ENCODE results near the gene SDK1. TPM values are rescaled to one million over a fixed set of nuclear protein-coding genes. Genes with fewer than 3 reads are reported as not detected.

Gene SDK1
- total RNA-seq, 1 donor from 2014 or later: 37.6 TPM

DNA sequence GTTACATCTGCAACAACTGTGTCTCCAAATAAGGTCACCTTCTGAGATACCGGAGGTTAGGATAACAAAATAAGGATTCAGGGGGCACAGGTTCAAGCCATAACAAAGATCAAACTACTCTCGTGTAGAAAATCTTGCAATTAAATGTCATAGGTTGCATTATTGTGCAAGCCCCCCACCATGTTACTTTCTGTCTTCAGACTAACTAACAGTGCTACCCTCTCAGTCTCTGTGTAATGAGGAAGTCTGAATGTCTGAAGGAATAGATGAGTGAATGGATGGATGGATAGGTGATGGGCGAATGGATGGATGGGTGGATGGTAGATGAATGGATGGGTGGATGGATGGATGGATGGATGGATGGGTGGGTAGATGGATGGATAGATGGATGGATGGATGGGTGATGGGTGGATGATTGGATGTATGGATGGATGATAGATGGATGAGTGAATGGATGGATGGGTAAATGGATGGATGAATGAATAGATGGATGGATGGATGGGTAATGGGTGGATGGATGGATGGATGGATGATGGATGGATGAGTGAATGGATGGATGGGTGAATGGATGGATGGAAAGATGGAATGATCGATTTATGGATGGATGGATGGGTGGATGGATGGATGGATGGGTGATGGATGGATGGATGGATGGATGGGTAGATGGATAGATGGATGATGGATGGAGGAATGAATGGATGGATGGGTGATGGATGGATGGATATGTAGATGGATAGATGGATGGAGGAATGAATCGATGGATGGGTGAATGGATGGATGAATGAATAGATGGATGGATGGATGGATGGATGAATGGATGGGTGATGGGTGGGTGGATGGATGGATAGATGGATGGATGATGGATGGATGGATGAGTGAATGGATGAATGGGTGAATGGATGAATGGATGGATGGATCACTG, 823.8 kb downstream of the SDK1 start:
- Mint-ChIP-seq H3K27me3 (no peaks in the 10 kb centered on the region), H3K4me3 (ENCODE audit: low read depth) (no peak overlapping the region), H3K9me3 (ENCODE audit: low read depth) (peaks cover 24% of the 10 kb centered on the region), H3K4me1 (ENCODE audit: low read depth) (no peaks in the 10 kb centered on the region), H3K27ac (no peak overlapping the region), H3K36me3 (ENCODE audit: insufficient read depth) (peaks cover 15% of the 10 kb centered on the region)
- no peak for DNase-seq (ENCODE audit: low spot score, unreplicated experiment)
- TF ChIP-seq, protein P1, sequence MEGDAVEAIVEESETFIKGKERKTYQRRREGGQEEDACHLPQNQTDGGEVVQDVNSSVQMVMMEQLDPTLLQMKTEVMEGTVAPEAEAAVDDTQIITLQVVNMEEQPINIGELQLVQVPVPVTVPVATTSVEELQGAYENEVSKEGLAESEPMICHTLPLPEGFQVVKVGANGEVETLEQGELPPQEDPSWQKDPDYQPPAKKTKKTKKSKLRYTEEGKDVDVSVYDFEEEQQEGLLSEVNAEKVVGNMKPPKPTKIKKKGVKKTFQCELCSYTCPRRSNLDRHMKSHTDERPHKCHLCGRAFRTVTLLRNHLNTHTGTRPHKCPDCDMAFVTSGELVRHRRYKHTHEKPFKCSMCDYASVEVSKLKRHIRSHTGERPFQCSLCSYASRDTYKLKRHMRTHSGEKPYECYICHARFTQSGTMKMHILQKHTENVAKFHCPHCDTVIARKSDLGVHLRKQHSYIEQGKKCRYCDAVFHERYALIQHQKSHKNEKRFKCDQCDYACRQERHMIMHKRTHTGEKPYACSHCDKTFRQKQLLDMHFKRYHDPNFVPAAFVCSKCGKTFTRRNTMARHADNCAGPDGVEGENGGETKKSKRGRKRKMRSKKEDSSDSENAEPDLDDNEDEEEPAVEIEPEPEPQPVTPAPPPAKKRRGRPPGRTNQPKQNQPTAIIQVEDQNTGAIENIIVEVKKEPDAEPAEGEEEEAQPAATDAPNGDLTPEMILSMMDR (IDR thresholded peaks at IDR 0.05; ENCODE audit: unreplicated experiment): no peak

DNA sequence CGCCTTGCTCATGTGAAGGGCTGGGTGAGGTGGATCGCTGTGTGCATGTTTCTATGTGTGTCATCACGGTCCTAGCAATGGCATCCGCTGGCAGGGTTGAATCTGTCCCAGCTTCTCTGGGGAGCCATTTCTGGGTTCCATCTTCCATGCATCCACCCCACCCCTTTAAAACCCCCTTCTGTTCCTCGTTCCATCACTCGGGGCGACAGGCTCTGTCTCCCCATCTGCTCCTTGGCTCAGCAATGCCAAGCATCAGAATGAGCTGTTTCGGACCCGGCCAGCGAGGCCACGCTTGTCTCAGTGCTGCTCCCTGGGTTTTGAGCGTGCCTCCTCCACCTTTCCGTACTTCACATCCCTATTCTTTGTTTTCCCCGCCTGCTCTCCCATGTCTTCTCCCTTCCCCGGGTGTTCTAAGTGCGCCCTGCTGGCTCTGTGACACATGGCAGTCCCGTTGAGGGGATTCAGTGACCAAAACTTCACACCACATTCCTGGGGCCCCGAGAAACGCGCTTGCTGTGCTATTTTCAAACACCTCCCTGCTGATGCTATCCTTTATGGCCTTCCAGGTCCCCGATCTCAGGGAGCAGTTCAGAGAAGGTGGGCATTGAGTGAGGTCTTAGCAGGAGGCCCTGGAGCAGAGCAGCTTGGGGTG, 827.0 kb downstream of the SDK1 start:
- H3K27ac Mint-ChIP-seq: no peak overlapping the region

DNA sequence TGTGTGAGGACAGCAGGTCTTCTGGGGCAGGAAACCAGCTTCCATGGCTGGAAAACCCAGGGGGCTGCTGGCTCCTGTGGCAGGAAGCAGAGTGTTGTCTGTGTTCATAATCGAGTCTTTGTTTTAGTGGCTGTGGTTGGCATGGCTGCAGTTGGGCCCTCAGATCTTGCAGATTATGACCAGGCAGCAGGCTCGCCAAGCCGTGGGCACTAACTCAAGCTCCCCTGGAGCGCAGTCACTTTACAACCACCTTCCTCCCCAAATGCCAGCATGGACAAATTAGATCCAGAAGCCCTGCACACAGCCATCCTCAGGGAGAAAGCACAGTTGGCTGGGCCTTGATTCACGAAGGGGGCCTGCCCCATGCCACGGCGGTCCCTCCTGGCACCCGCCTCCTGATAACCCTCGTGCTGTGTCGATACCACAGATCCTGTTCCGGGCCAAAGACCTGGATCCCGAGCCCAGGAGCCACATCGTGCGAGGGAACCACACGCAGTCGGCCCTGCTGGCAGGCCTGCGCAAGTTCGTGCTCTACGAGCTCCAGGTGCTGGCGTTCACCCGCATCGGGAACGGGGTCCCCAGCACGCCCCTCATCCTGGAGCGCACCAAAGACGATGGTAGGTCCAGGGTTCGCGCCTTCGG, 828.5 kb downstream of the SDK1 start:
- TF ChIP-seq, protein P1 (IDR thresholded peaks at IDR 0.05; ENCODE audit: unreplicated experiment): no peak
- H3K27ac Mint-ChIP-seq: no peak overlapping the region
- H3K9me3 Mint-ChIP-seq (ENCODE audit: low read depth): peaks cover 8% of the 10 kb centered on the region
- H3K36me3 Mint-ChIP-seq (ENCODE audit: insufficient read depth): peaks cover 13% of the 10 kb centered on the region
- H3K4me3 Mint-ChIP-seq (ENCODE audit: low read depth): no peak overlapping the region
- H3K4me1 Mint-ChIP-seq (ENCODE audit: low read depth): peaks cover 3% of the 10 kb centered on the region
- no peak for DNase-seq (ENCODE audit: low spot score, unreplicated experiment)
- no peaks in the 10 kb centered on the region for H3K27me3 Mint-ChIP-seq

More for the DNA sequence above, 827.0 kb downstream of the SDK1 start:
- no peaks in the 10 kb centered on the region for H3K4me1 Mint-ChIP-seq (ENCODE audit: low read depth)
- H3K4me3 Mint-ChIP-seq (ENCODE audit: low read depth): no peak overlapping the region
- no peak for DNase-seq (ENCODE audit: low spot score, unreplicated experiment)
- peaks cover 11% of the 10 kb centered on the region for H3K36me3 Mint-ChIP-seq (ENCODE audit: insufficient read depth)
- TF ChIP-seq, protein P1 (IDR thresholded peaks at IDR 0.05; ENCODE audit: unreplicated experiment): no peak
- H3K27me3 Mint-ChIP-seq: no peaks in the 10 kb centered on the region
- peaks cover 12% of the 10 kb centered on the region for H3K9me3 Mint-ChIP-seq (ENCODE audit: low read depth)

DNA sequence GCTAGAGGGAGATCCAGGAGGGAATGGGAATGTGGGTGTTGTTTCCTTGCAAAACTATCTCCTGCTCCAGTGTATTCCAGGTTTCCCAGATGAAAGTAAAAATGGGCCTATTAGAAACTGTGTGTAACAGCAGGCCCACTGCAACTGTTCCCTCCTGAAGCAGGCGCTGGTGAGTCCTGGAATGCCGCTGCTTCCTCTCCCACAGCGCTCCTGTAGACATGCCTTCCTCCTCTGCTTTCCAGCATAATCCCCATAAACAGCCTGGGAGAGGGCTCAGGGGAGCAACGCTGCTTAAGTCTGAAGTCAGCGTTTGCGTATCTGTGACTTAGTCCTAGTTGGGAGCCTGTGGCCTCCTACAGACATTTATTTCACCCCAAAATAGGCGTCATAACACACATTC, 830.0 kb downstream of the SDK1 start:
- DNase-seq (ENCODE audit: low spot score, unreplicated experiment): no peak
- Mint-ChIP-seq H3K27me3 (no peaks in the 10 kb centered on the region), H3K4me1 (ENCODE audit: low read depth) (peaks cover 3% of the 10 kb centered on the region), H3K27ac (peak overlapping the region; percentile 38), H3K36me3 (ENCODE audit: insufficient read depth) (peaks cover 14% of the 10 kb centered on the region), H3K9me3 (ENCODE audit: low read depth) (no peaks in the 10 kb centered on the region), H3K4me3 (ENCODE audit: low read depth) (no peak overlapping the region)
- TF ChIP-seq, protein P1 (IDR thresholded peaks at IDR 0.05; ENCODE audit: unreplicated experiment): peak; percentile 11

DNA sequence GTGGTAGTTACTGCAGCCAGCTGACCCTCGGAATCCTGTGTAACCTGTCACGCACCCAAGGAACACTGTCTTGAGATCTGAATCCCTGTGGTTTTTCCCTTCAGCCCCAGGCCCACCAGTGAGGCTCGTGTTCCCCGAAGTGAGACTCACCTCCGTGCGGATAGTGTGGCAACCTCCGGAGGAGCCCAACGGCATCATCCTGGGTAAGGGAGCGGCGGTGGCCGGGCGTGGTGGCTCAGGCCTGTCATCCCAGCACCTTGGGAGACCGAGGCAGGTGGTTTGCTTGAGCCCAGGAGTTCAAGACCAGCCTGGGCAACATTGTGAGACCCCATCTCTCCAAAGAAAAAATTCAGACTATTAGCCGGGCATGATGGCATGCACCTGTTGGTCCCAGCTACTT, 831.2 kb downstream of the SDK1 start:
- TF ChIP-seq, protein P1 (IDR thresholded peaks at IDR 0.05; ENCODE audit: unreplicated experiment): no peak
- Mint-ChIP-seq H3K27me3 (no peaks in the 10 kb centered on the region), H3K9me3 (ENCODE audit: low read depth) (no peaks in the 10 kb centered on the region), H3K4me3 (ENCODE audit: low read depth) (no peak overlapping the region), H3K4me1 (ENCODE audit: low read depth) (peaks cover 3% of the 10 kb centered on the region), H3K36me3 (ENCODE audit: insufficient read depth) (peaks cover 12% of the 10 kb centered on the region), H3K27ac (no peak overlapping the region)
- no peak for DNase-seq (ENCODE audit: low spot score, unreplicated experiment)
